ENCODE results near the gene PPM1L.

PPM1L gene

DNA sequence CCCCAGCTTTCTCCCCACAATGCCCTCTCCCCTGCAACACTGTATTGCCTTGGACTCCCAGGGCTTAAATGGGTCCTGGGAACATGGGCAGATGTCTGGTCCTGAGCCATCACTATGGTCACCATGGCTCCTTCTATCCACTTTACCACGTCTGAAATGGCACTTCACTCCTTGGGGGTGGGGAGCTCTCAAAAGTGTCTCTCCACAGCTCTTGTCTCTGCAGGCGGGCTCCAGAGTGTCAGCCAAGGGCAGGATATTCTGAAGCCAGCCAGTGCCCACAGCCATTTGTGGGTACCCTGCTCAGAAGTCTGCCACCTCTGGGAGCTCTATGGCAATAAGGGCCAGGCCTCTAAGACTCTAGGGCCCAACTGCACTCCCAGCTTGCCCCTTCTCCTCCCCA is 163.9 kb downstream of the PPM1L start:
- no peak for DNase-seq (ENCODE audit: low read depth in 1 of 2, low spot score in 1 of 2)
- no peak for TF ChIP-seq CTCF (IDR thresholded peaks at IDR 0.05; ENCODE audit: insufficient read depth, low read length)
- TF ChIP-seq REST (IDR thresholded peaks at IDR 0.05; ENCODE audit: insufficient replicate concordance, low read depth), result no peak
- TF ChIP-seq POLR2AphosphoS5 (IDR thresholded peaks at IDR 0.05; ENCODE audit: low read depth), result no peak
- no peak overlapping the region for H3K27ac ChIP-seq (replicated peaks)
- no peaks in the 10 kb centered on the region for H3K27me3 ChIP-seq (ENCODE audit: insufficient read depth, poor library complexity, severe bottlenecking)
- H3K4me3 ChIP-seq (replicated peaks; ENCODE audit: insufficient read depth, low read length), result no peak overlapping the region

DNA sequence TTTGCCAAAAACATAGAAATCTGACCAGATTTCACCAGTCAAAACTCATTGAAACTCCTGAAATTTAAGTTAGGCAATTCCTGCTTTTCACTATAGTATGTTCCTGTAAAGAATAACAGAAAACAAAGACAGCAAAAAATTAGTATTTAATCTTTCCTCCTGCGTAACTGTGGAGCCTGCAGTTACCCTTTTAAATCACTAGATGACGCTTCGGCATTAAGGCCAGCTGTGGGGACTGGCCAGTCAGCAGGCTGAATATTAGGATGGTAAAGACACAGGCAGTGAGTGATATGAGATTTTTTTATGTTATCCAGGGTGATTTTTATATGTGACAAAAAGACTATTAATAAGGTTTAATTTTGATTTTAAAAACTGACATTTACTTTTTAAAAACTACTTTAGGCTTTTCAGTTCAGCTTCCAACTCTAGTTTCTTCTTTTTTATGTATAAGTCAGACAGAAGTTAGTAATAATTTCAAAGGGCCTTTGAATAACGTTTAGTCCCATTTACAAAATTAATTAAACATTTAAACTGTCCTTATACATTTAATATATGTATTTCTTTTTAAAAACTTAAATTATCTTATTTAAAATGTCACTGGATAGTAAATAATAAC is 165.1 kb downstream of the PPM1L start:
- Histone ChIP-seq H3K4me3 (replicated peaks; ENCODE audit: insufficient read depth, low read length) (no peak overlapping the region), H3K27me3 (ENCODE audit: insufficient read depth, poor library complexity, severe bottlenecking) (no peaks in the 10 kb centered on the region), H3K27ac (replicated peaks) (no peak overlapping the region)
- DNase-seq (ENCODE audit: low read depth in 1 of 2, low spot score in 1 of 2), result peak in 1 of 2 experiments; percentile 14
- TF ChIP-seq REST (IDR thresholded peaks at IDR 0.05; ENCODE audit: insufficient replicate concordance, low read depth), result no peak
- TF ChIP-seq CTCF (IDR thresholded peaks at IDR 0.05; ENCODE audit: insufficient read depth, low read length), result peak; percentile 85
- no peak for TF ChIP-seq POLR2AphosphoS5 (IDR thresholded peaks at IDR 0.05; ENCODE audit: low read depth)

DNA sequence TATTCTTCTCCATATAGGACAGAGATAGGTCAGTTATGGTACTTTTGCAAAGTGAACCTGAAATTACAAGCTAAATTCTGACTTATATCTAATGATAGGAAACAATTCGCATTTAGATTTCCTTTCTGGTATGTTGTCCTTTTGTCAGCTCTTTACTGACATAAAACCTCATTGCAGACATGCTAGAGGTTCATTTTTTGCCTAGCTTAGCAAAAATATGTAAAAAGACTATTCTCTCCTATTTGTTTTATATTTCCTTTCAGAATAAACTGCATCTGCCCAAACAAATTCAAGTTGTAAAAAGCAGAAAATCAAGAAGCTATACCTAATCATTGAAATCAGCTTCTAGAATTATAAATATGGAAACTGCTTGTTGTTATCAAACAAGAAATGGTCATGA is 168.7 kb downstream of the PPM1L start:
- DNase-seq (ENCODE audit: low read depth in 1 of 2, low spot score in 1 of 2), result no peak
- no peak for TF ChIP-seq GABPA (IDR thresholded peaks at IDR 0.05; ENCODE audit: low read depth)
- no peak for TF ChIP-seq SPI1 (IDR thresholded peaks at IDR 0.05; ENCODE audit: borderline replicate concordance, low read depth)
- TF ChIP-seq REST (IDR thresholded peaks at IDR 0.05; ENCODE audit: insufficient replicate concordance, low read depth), result no peak
- no peak overlapping the region for H3K27ac ChIP-seq (replicated peaks)
- no peaks in the 10 kb centered on the region for H3K27me3 ChIP-seq (ENCODE audit: insufficient read depth, poor library complexity, severe bottlenecking)
- H3K4me3 ChIP-seq (replicated peaks; ENCODE audit: insufficient read depth, low read length), result no peak overlapping the region

DNA sequence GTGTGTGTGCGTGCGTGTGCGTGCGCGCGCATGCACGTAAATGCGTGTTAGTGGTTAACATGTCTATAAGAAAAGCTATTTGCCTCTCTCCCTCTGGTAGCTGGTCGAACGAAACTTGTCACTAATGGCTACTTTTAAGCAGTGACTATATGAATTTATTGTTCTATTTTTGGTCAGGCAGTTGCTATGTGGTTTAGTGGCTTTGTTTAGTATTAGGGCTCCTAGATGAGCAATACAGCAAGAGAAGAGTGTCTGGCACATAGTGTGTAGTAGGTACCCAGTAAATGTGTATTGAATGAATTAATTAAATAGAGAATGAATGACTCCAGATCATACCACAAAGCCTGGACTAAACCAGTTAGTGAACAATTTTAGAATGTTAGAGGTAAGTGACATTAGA is 171.6 kb downstream of the PPM1L start:
- DNase-seq (ENCODE audit: low read depth in 1 of 2, low spot score in 1 of 2), result no peak
- Histone ChIP-seq H3K27ac (replicated peaks) (no peak overlapping the region), H3K27me3 (ENCODE audit: insufficient read depth, poor library complexity, severe bottlenecking) (no peaks in the 10 kb centered on the region), H3K4me3 (replicated peaks; ENCODE audit: insufficient read depth, low read length) (no peak overlapping the region)
- no peak for TF ChIP-seq POLR2AphosphoS5 (IDR thresholded peaks at IDR 0.05; ENCODE audit: low read depth)
- TF ChIP-seq SPI1 (IDR thresholded peaks at IDR 0.05; ENCODE audit: borderline replicate concordance, low read depth), result no peak
